RCC 7860 (cell line): ENCODE results near the gene NRIP1.

Experiments used
- DNase-seq: peaks from one replicate; pipeline ENCODE4 v3.0.0-alpha.2; 2015; ENCODE audit warnings: low spot score
- FAIRE-seq: peaks from 2 replicates; lab custom pipeline; 2012; peaks lifted over from hg19 to GRCh38; lab: Jason Lieb, UNC

NRIP1 gene

GRCh38 chr21:15011967-15012366 is 52.8 kb downstream of the NRIP1 start:
- no peak for DNase-seq
- no peak for FAIRE-seq

GRCh38 chr21:15010645-15011044 is 54.2 kb downstream of the NRIP1 start:
- FAIRE-seq = no peak
- no peak for DNase-seq

DNA sequence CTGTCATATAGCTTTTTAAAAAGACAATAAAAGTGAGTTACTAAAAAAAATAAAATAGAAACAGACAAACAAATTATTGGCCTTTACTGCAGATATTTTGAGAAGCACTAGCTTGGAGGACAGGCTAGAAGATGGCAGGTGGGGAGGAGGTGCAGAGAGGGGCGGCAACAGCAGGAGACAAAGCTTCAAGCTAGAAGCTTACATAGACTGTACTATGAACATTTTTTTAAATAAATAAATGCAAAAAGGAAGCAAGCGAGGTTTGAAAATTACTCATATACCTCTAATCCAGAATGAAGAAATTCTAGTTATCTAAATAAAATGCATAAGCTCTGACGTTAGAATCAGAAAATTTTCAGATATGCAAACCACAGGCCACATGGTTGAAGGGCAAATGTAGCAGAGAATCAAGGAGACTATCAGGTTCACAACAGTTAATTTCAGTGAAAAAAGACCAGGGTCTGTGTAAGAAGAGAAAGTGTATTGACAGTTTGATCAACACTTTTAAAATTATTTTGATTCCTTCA is 54.9 kb downstream of the NRIP1 start:
- FAIRE-seq (no peak), DNase-seq (no peak)

DNA sequence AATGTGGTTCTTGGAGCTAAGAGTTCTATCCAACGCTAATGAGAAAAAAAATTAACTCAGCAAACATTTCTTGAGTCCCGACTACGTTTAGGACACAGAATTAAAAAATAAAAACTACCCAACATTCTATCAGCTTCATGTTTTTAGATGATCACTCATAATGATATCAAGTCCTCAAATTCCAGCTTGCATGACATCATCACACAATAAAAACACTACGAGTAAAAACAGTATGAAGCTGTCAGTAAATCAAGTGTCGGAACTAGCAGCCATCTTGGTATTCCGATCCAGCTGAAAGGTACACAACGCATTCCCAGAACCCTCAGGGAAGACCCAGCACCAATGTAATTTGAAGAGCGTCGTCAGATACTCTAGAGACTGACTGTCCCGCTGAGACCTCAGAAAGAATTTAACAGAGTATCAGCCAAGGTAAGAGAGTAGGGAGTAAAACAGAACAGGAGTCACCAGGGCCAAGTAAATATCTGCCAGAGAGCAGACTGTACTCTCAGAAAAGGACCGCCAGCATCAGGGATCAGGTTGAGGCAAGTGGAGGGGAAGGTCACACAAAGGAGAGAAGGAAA is 57.0 kb downstream of the NRIP1 start:
- FAIRE-seq = no peak

GRCh38 chr21:15006594-15007230 is 58.1 kb downstream of the NRIP1 start:
- FAIRE-seq (no peak), DNase-seq (no peak)

More for the DNA sequence above, 57.0 kb downstream of the NRIP1 start:
- DNase-seq = no peak

- DNase-seq = no peak
These were observed 59.4 kb downstream of the NRIP1 start for GRCh38 chr21:15005391-15005790.

DNA sequence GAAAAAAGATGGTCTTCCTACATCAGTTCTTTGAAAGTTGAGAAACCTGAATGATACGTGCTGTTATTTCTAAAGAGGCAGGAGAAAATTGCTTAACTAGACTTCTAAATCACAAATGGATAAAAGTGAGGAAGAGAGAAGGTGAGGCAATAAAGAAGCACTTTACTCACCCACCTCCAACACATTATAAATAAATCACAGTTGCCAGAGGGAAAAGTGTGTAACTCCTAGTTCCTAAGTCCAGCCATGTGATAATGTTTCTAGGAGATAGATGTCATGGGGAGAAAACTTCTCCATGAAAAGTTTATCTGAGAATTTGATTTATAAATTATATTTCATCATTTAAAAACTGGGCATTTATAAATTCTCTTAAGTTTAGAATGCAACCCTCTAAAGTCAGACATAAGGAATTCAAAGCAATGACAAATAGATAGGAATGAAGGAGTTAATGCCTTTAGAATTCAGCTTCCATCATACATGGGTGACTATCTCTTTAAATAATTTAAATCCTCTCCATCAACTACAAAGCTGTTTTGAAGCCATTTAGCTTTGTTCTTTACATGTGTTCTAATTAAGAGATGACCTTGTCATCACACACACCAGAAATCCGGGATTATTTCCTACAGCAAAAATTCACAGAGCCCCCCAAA is 60.0 kb downstream of the NRIP1 start:
- DNase-seq (peak; percentile 30), FAIRE-seq (peak; percentile 40)

More at GRCh38 chr21:15005391-15005790, 59.4 kb downstream of the NRIP1 start:
- no peak for FAIRE-seq

DNA sequence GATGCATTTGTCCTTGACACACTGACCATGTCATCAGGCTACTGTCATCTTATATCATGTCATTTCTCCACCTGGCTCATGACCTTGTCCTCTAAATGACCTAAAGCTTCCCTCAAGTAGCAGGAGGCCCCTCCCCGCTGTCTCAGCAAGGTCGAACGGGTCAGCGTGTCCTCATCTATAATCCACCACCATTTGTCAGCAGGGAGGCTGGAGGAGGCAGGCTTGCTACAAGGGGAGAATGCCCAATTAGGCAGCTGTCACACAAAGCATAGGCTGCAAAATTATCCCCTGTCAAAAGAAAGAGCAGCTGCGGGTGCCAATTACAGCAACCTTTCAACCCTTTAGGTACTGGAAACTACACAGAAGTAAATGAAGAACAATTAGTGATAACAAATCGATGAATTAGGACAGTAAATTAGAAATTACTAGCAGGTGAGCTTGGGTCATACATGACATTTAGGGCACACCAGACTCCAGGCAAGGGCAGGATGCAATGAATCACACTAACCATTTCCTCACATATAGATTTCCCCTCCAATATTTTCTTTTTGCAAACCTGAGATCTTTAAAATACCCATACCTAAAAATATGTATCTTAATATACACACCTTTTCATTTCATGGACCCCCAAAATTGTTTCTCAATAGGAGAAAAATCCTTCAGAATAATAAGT is 61.2 kb downstream of the NRIP1 start:
- FAIRE-seq (no peak), DNase-seq (no peak)

DNA sequence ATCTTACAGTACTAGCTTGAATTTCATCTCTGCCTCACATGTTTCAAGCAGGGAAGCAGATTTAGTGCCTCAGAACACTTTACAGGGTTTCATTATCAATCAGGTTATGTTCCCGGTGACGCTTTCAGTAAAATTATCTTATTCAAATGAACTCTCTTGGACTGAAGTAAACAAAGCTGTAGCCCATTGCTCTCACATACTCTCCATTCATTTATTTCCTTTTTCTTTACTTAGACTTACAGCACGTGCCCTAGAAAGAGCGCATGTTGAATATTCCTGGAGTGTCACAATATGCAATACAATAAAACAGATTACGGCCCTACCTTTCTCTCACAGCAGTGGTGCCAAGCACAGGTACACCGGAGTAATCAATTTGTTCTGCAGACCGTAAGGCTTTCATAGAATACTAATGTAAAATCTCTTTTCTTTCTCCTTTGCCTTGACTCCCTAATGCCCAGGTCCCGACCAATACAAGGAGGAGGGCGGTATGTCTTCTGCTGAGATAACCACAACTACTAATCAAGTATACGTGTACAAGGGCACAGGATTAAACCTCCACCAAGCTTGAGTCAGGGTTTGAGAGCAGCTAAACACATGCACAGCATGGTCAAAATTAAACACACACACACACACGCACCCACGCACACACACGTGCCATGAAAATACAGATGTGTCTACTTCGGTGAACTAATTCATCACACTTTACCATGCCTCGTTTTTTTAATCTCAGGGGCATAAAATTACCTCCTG is 62.8 kb downstream of the NRIP1 start:
- FAIRE-seq = peak; percentile 81
- peak; percentile 64 for DNase-seq

GRCh38 chr21:15001113-15001512 is 63.7 kb downstream of the NRIP1 start:
- DNase-seq (no peak), FAIRE-seq (no peak)

- DNase-seq (peak; percentile 77), FAIRE-seq (peak; percentile 95)
These were observed 64.7 kb downstream of the NRIP1 start for GRCh38 chr21:15000081-15000480.

- DNase-seq = no peak
- no peak for FAIRE-seq
These were observed 66.0 kb downstream of the NRIP1 start for GRCh38 chr21:14998784-14999183.

- no peak for FAIRE-seq
These were observed 66.5 kb downstream of the NRIP1 start for GRCh38 chr21:14998336-14998735.

DNA sequence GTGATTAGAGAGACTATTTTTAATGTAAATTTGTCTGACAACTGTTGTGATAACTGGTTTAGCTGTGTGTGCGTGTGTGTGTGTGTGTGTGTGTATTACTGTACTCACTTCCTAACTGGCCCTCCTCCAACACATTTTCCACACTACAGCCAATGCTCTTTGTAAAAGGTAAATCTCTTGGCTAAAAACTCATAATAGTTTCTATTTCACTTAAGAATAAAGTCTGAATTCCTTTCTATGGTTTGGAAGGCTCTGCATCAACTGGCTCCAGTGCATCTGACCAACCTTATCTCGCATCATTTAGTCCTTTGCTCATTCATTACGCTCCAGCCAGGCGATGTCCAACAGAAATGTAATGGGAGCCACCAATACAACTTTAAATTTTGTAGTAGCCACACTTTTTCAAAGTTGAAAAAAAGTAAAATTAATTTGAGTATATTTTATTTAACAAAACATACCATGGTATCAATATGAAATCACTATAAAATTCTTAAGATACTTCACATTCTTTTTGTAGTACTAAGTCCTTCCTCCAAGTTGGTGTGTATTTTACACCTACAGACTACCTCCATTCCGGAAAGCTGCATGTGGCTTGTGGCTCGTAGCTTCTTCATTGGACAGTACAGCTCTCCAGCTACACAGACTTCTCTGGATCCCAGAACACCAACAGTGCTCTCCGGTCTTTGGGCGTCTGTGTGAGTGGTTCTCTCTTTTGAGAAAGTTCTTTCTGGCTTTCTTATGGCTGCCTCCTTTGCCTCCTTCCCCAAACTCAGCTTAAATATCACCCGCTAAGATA is 68.9 kb downstream of the NRIP1 start:
- DNase-seq (peak; percentile 85), FAIRE-seq (peak; percentile 91)

More at GRCh38 chr21:14998336-14998735, 66.5 kb downstream of the NRIP1 start:
- no peak for DNase-seq

DNA sequence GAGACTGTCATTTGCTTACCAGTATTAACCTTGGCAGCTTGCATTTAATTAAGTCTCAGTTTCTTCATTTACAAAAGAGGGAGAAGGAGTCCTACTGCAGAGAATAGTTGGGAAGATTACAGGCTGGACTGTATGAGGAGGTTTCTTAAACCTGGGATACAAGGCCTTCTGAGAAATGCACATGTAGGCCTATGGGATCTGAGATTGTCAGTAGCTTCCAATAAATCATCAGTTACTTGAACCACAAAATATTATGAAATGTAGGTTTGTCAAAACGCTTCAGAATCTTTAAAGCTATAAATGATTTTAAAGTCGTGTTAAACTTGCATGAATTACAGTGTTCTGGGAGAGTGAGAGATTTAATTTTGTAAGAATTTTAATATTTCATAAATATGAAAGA is 69.6 kb downstream of the NRIP1 start:
- DNase-seq = no peak
- no peak for FAIRE-seq

GRCh38 chr21:14993115-14993514 is 71.7 kb downstream of the NRIP1 start:
- DNase-seq (no peak), FAIRE-seq (peak; percentile 67)

- FAIRE-seq (peak; percentile 87), DNase-seq (peak; percentile 73)
These were observed 72.8 kb downstream of the NRIP1 start for GRCh38 chr21:14991957-14992356.

DNA sequence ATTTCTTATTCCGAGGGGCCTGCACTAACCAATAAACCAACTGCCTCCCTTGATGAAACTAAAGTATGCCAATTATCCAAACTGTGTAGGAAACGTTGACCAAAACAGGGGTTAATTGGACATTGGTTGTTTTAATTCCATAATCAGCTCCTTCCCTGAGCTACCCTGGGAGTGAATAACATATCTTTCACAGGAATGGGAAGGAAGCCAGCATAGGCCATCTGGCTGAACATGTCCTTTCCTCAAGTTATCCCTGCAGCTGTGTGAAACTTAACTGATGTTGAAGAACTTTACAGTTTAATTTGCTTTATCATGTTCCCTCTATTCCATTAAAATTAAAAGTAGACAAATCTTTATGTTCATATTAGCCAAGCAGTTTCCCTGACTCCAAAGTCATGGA is 75.4 kb downstream of the NRIP1 start:
- DNase-seq = no peak
- no peak for FAIRE-seq

DNA sequence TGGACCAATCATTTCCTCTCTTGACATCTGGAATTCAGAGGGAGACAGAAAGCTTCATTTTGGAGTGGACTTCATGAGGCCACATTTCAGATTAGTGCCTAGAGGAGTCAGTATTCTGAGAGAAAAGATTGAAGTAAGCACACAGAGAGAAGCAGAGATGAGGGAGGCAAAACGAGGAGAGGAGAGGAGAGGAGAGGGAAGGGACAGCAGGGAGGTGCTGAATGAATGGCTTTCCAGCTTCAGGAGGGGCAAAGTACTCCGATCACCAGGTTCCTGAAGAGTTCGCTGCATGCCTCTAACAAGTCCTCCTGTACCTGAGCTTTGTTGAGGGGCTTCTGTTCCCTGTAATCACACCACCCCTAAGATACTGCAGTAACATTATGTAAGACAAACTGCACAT is 76.0 kb downstream of the NRIP1 start:
- no peak for DNase-seq
- no peak for FAIRE-seq
